Islet of Langerhans (tissue), 1 donor: ENCODE results near the gene SERGEF.

ENCODE experiments used
- FAIRE-seq: peaks from one replicate; lab custom pipeline; 2011; peaks lifted over from hg19 to GRCh38; lab: Jason Lieb, UNC

The SERGEF gene

GRCh38 chr11:18012906-18013781 is at the start of gene SERGEF:
SERGEF (minus strand) TSS chr11:18013047; CDS start chr11:18013010, 37 bp downstream.
- no peak for FAIRE-seq

GRCh38 chr11:18061351-18061750 is 48.5 kb upstream of the SERGEF start:
- FAIRE-seq = no peak

GRCh38 chr11:18056561-18057181 is 43.8 kb upstream of the SERGEF start:
- FAIRE-seq = no peak

DNA sequence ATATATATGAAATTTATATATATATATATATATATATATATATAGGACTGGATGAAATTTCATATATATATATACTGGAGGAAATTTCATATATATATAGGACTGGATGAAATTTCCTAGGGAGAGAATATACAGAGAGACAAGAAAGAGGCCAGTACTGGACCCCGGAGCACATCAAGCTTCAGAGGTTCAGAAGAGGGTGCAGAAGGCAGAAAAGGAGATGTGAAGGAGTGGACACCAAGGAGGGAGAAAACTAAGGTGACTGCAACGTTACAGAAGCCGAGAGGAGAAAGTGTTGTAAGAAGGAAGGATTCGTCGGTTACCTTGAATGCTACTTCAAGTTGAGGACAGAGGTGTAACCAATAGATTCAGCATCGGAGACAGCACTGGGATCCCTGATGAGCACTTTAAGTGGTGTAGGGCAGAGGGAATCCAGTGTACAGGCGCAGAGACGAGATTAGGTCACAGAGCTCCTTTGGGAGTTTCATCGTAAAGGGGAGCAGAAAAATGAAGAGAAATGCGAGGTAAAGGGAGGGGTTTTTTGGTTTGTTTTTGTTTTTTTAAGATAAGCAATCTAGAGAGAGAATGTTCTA is 41.8 kb upstream of the SERGEF start:
- no peak for FAIRE-seq

DNA sequence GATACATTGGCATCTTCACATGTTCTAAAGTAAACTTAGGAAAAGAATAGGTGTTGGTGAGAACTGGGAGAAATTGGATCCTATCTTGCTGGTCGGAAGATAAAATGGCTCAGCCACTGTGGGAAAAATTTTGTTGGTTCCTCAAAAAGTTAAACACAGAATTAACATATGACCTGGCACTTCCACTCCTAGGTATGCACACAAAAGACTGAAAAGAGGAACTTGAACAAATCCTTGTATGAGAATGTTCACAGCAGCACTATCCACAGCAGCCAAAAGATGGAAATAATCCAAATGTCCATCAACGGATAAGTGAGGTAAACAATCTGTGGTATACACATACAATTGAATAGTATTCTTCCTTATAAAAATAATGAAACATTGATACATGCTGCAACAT is 38.0 kb upstream of the SERGEF start:
- no peak for FAIRE-seq

GRCh38 chr11:18046116-18046777 is 33.4 kb upstream of the SERGEF start, which contains the start of gene TPH1:
TPH1 (minus strand) TSS chr11:18046269; CDS start chr11:18040762, 5,507 bp downstream.
- FAIRE-seq = no peak

DNA sequence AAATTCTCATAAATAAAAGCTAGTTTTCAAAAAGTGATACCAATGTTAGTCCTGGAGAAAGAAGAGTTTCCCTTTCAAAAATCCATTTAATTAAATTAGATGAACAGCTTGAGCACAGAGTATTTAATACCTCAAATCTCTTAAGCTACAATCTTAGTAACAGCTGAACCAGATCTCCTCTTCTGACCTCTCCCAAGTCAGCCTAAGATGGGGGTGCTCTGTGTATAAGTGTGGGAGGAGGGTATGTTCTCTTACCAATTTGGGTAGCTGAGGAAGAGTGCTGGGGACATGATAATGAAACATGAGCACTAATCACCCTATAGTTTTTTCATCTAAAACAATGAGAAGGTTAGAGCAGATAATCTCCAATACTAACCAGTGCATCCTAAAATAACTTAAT is 23.6 kb upstream of the SERGEF start:
- no peak for FAIRE-seq

GRCh38 chr11:18027475-18027874 is 14.6 kb upstream of the SERGEF start:
- no peak for FAIRE-seq

DNA sequence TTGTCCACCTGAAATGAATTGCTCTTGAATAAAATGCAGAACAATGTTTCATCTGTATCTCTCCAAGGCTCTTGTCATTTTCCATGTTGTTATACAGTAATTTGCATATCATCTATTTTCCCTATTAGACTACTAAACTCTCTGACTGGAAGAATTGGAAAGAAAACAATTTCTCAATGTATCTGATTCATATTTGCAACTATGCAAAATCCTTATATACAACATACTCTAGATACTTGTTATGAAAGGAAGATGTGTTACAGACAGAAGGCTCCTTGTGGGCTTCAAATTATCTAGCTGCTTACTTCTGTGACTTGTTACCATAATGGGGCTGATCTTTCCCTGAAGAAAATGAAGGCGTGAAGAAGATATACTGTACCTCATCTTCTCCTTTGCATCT is 9.6 kb upstream of the SERGEF start:
- no peak for FAIRE-seq

DNA sequence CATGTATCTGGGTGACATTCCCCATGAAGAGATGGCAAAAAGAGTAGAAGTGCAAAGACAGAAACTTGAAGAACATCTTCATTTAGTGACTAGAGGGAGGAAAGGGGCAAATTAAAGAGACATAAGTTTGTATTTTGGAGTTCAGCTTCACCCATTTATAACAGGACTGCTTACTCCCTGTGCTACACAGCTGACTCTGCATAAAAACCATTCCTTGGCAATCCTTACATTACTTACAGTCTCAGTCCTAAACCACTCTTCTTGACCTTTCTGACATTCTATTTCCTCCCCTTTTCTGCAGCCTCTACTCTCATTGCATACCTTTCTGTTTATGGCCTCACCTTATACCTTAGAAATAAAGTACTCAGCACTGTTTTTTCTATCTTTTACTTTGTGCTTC is 6.8 kb upstream of the SERGEF start:
- no peak for FAIRE-seq

DNA sequence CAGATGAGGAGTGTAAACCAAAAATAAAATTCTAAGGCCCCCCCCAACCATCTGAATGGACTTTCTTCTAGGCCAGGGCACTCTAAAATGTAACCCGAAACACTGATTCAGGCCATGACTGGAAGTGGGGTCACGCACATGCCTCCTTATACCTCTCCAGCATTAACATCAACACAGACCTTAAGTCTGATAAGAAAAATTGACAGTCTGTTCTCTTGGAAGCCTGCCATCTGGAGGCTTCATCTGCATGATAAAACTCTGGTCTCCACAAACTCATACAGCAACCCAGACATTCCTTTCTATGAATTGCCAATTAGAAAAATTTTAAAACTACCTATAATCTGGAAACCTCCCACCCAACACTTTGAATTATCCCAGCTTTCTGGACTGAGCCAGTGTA is 3.9 kb upstream of the SERGEF start:
- FAIRE-seq = no peak

DNA sequence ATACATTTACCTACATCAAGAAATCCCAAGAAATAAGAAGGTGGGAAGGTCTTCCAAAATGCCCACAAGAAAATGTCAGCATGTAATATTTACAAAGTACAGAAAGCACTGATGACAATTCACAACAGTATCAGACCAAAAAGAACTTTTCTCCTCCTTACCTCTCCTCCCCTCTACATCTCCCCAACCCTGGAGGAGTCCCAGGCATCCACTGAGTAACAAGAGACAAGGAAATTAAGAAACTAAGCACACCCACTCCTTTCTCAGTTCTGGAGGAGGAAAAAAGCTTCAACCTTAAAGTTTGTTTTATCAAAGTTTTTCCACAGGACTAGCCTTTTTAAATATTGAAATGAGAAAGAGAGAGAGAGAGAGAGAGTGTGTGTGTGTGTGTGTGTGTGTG is 2.0 kb upstream of the SERGEF start:
- FAIRE-seq = no peak

GRCh38 chr11:18013790-18014507 is 1.1 kb upstream of the SERGEF start:
- FAIRE-seq = no peak

DNA sequence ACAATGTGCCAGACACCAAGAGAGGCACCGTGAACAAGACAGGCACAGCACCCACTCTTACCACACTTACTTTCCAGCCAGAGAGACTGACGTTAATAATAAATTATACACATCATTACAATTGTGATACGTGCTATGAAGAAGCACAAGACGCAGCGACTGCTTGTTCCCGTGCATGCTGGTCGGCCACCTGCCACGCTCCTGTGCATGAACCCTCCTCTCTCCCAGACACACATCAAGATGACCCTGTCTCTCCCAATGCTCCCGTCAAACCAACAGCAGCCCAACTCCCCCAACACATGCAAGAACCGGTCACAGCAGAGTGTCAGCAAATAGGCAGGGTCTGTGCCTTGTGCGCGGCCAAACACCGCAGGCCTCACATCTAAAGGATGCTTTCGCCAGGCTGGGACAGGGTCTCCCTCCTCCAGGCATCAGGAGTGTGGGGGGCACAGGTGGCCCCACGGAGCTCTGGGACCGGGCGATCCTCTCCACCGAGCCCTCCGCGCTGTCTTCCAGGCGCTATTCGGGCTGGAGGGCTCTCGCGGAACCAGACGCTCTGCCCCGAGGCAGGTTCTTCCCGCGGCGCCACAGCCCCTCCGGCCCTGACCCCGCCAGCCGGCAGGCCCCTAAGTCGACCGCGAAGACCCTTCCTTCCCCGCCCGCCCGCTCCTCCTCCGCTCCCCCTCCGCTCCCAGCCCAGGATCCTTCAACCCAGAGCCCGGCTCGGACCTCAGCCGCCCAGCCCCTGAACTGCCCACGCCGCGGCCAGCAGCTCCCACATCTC is 533 bp downstream of the SERGEF start:
- FAIRE-seq = no peak

GRCh38 chr11:18011633-18012032 is 1.2 kb downstream of the SERGEF start:
- no peak for FAIRE-seq

DNA sequence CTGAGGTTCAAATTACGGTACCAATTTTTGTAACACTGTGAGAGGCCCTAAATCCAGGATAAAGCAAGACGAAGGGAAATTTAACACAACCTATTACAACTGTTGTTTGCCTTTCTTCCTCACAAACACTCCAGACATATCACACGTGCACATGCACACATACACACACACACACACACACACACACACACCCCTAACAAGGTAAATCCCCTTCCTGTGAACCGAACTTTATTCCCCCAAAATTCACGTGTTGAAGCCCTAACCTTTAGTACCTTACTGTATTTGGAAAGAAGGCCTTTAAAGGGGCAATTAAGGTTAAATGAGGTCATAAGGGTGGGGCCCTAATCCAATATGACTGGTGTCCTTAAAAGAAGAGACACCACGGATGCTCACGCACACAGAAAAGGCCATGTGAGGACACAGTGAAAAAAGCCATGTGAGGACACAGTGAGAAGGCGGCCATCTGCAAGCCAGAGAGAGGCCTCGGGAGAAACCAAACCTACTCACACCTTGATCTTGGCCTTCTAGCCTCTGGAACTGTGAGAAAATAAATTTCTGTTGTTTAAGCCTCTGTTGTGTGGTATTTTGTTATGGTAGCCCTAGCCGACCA is 1.8 kb downstream of the SERGEF start:
- no peak for FAIRE-seq

DNA sequence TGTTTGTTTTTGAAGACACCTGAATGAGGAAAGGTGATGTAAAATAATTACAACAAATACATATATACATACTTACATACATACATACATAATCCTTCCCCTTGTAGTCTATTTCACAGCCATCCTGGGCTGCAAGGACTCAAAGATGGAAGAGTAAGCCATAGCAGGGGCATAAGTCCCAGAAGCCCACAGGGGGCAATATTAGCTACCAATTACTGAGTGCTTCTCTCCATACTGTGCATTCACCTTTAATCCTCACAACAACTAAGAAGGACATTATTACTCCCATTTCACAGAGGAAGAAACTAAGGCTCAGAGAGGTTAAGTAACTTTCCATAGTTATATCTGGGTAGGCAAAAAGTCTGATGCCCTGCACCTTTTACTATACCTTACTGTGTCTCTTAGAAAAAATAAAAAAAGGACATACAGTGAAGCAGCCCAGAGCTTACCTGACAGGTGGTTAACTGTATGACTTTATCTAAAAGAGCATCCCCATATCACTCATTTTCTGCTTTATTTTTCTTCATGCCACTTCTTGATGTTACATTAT is 2.7 kb downstream of the SERGEF start:
- FAIRE-seq = no peak

DNA sequence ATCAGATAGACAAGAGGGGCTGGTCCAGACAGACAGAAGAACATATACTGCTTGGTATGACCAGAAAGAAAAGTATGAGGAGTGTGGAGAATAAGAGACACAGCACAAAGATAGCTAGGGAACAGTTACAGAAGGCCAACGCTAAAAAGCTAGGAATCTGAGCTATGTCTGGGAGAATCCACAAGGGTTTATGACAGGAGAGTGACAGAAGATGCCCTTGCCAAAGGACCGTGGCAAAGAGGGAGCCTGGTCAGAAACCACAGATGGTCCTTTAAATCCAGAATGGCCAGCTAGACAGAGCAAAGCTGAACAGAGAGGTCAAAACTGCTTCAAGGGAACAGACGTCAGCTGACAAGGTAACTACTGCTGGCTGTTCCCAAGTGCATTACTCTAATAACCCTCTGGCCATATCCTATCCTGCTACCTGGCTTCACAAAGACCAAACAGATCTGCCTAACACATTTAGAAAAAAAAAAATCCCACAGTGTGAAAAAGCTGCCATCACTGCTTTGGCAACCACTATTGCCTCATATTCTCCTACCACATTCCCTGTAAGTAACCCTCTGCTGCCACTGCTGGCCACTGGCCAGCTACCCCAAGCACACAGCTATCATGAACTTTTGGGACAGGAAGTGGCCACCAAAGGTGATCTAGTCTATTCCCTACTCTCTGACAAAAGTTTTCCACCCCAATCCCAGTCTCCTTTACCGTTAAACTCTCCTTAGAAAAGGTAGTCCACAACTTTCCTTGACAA is 7.3 kb downstream of the SERGEF start:
- FAIRE-seq = no peak

GRCh38 chr11:18001191-18001590 is 11.7 kb downstream of the SERGEF start:
- FAIRE-seq = no peak

DNA sequence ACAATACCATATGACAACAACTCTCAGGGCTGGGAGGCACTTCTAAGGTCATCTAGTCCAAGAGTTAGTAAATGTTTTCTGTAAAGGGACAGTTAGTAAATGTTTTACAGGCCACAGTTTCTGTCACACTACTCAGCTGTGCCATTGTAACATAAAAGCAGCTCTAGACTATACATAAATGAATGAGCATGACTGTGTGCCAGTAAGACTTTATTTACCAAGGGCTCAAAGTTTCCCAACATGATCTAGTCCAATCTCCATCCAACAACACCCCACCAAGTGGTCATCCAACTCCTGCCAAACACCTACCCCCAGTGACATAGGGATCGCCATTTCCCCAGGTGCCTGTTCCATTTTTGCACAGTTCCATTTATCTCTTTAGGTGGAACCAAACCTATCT is 12.1 kb downstream of the SERGEF start:
- no peak for FAIRE-seq
